ENCODE results near the gene CHADL.

DNA sequence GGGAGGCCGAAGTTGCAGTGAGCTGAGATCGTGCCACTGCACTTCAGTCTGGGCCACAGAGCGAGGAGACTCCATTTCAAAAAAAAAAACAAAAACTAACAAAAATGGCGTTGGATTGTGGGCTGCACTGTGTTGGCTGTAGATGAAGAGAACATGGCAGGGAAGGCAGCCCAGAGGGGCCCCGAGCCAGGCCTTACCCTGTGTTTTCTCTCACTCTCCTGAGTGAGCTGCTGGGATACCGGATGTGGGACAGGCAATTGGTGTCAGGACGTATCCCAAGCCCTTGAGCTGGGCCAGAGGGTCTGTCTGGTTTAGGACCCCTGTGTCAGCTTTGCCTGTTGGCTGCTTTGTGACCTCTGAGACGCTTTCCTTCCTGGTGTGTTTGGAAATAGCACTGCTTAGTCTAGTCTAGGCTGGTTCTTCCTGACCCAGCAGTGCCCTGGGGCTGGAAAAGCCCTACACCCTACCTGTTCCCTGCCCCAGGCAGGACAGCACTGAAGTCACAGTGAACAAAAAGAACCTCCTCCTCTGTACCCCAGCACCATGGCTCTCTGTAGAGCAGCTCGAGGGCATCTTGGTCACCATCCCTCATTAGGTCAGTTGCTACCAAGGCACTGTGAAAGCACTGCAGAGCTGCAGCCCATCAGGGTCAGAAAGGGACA lies 17.8 kb downstream of the CHADL start:
- TF ChIP-seq, protein P1, sequence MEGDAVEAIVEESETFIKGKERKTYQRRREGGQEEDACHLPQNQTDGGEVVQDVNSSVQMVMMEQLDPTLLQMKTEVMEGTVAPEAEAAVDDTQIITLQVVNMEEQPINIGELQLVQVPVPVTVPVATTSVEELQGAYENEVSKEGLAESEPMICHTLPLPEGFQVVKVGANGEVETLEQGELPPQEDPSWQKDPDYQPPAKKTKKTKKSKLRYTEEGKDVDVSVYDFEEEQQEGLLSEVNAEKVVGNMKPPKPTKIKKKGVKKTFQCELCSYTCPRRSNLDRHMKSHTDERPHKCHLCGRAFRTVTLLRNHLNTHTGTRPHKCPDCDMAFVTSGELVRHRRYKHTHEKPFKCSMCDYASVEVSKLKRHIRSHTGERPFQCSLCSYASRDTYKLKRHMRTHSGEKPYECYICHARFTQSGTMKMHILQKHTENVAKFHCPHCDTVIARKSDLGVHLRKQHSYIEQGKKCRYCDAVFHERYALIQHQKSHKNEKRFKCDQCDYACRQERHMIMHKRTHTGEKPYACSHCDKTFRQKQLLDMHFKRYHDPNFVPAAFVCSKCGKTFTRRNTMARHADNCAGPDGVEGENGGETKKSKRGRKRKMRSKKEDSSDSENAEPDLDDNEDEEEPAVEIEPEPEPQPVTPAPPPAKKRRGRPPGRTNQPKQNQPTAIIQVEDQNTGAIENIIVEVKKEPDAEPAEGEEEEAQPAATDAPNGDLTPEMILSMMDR (IDR thresholded peaks at IDR 0.05), result no peak
- no peak for TF ChIP-seq POLR2A (IDR thresholded peaks at IDR 0.05)
